ENCODE results near the gene TYMP.

GRCh38 chr22:50563413-50564160 is 33.8 kb upstream of the TYMP start:
- no peak for TF ChIP-seq POLR2A (IDR thresholded peaks at IDR 0.05)
- TF ChIP-seq, protein P1, sequence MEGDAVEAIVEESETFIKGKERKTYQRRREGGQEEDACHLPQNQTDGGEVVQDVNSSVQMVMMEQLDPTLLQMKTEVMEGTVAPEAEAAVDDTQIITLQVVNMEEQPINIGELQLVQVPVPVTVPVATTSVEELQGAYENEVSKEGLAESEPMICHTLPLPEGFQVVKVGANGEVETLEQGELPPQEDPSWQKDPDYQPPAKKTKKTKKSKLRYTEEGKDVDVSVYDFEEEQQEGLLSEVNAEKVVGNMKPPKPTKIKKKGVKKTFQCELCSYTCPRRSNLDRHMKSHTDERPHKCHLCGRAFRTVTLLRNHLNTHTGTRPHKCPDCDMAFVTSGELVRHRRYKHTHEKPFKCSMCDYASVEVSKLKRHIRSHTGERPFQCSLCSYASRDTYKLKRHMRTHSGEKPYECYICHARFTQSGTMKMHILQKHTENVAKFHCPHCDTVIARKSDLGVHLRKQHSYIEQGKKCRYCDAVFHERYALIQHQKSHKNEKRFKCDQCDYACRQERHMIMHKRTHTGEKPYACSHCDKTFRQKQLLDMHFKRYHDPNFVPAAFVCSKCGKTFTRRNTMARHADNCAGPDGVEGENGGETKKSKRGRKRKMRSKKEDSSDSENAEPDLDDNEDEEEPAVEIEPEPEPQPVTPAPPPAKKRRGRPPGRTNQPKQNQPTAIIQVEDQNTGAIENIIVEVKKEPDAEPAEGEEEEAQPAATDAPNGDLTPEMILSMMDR (IDR thresholded peaks at IDR 0.05) = no peak
